CD14-positive monocyte (primary cell): ENCODE results near the gene CERS4. TPM values are rescaled to one million over a fixed set of nuclear protein-coding genes. Genes with fewer than 3 reads are reported as not detected.
A peak's percentile ranks its signal among the peaks of the same experiment; 100 is the strongest.

Experiments used
- DNase-seq, 3 donors: peaks; one replicate each; pipeline ENCODE4 v3.0.0-alpha.2; 2011 to 2022
- H2AFZ ChIP-seq: 2 replicates; pipeline ENCODE4 v1.6.0; 2012; ENCODE audit warnings: mild to moderate bottlenecking, low read depth, low read length, inconsistent platforms; ENCODE audit not compliant: insufficient read depth, poor library complexity, severe bottlenecking
- H3K27ac ChIP-seq, 2 donors: 1 replicate in 1 of 2; 2 replicates in 1 of 2; pipeline ENCODE4 v1.5.1; 2012 to 2013; ENCODE audit warnings: low read length in 2 of 2, control low read depth in 1 of 2, inconsistent platforms in 1 of 2, low read depth in 1 of 2, mild to moderate bottlenecking in 1 of 2
- H3K27me3 ChIP-seq, 2 donors: one replicate each; pipeline versions ENCODE4 v1.6.0 to v1.6.1; 2011 to 2013; ENCODE audit warnings: low read length in 2 of 2; ENCODE audit not compliant: control insufficient read depth in 2 of 2, insufficient read depth in 2 of 2
- H3K36me3 ChIP-seq, 2 donors: replicated peaks in 1 of 2; 1 replicate in 1 of 2; 2 replicates in 1 of 2; pipeline versions ENCODE4 v1.5.1 to v1.6.1; 2012 to 2013; ENCODE audit warnings: low read length in 2 of 2, control low read depth in 1 of 2, inconsistent platforms in 1 of 2, mild to moderate bottlenecking in 1 of 2; ENCODE audit not compliant: insufficient read depth in 2 of 2, control insufficient read depth in 1 of 2
- H3K4me1 ChIP-seq, 2 donors: 1 replicate in 1 of 2; 2 replicates in 1 of 2; pipeline versions ENCODE4 v1.5.1 to v1.6.1; 2012 to 2013; ENCODE audit warnings: low read length in 2 of 2, control low read depth in 1 of 2, inconsistent platforms in 1 of 2, mild to moderate bottlenecking in 1 of 2, moderate library complexity in 1 of 2; ENCODE audit not compliant: insufficient read depth in 2 of 2, control insufficient read depth in 1 of 2
- H3K4me2 ChIP-seq: replicated peaks from 2 replicates; pipeline ENCODE3; 2012; ENCODE audit warnings: low read length, moderate library complexity, mild to moderate bottlenecking; ENCODE audit not compliant: poor library complexity, severe bottlenecking; ENCODE audit errors: extremely low read depth
- H3K4me3 ChIP-seq, 3 experiments: fragments of 200-600 bp in 1 of 3; sonication (generic) in 1 of 3; replicated peaks in 1 of 3; 1 replicate in 2 of 3; 2 replicates in 1 of 3; pipeline ENCODE4 v1.5.1; 2011 to 2013; ENCODE audit warnings: low read length in 3 of 3, mild to moderate bottlenecking in 3 of 3, control low read depth in 2 of 3, low read depth in 2 of 3, inconsistent platforms in 1 of 3, moderate library complexity in 1 of 3
- H3K79me2 ChIP-seq: 2 replicates; pipeline ENCODE4 v1.6.0; 2012; ENCODE audit warnings: mild to moderate bottlenecking, control low read depth, inconsistent platforms, low read length, moderate library complexity; ENCODE audit not compliant: insufficient read depth
- H3K9ac ChIP-seq: 2 replicates; pipeline ENCODE4 v1.6.0; 2017; ENCODE audit warnings: low read length, mild to moderate bottlenecking; ENCODE audit not compliant: insufficient read depth, poor library complexity, severe bottlenecking
- H3K9me3 ChIP-seq, 2 donors: replicated peaks in 1 of 2; 1 replicate in 1 of 2; 2 replicates in 1 of 2; pipeline versions ENCODE4 v1.5.1 to v1.6.1; 2012 to 2013; ENCODE audit warnings: low read length in 2 of 2, control low read depth in 1 of 2; ENCODE audit not compliant: control insufficient read depth in 1 of 2, insufficient read depth in 1 of 2
- H4K20me1 ChIP-seq: 2 replicates; pipeline ENCODE4 v1.6.0; 2012; ENCODE audit warnings: mild to moderate bottlenecking, low read length, control low read depth, moderate library complexity; ENCODE audit not compliant: insufficient read depth
- H3K27ac Mint-ChIP-seq, 7 donors: one replicate each; pipeline ENCODE4 v1.8.0; 2020; ENCODE audit warnings: mild to moderate bottlenecking in 7 of 7, mixed read lengths in 7 of 7, moderate library complexity in 6 of 7, inconsistent platforms in 2 of 7
- H3K27me3 Mint-ChIP-seq, 3 donors: one replicate each; pipeline ENCODE4 v1.8.0; 2021 to 2022; ENCODE audit warnings: low read depth in 3 of 3, mild to moderate bottlenecking in 3 of 3, mixed read lengths in 3 of 3, moderate library complexity in 3 of 3, inconsistent platforms in 1 of 3
- H3K36me3 Mint-ChIP-seq, 2 donors: one replicate each; pipeline ENCODE4 v1.8.0; 2020; ENCODE audit warnings: mixed read lengths in 2 of 2, inconsistent platforms in 1 of 2, mild to moderate bottlenecking in 1 of 2
- H3K4me1 Mint-ChIP-seq: one replicate; pipeline ENCODE4 v1.8.0; 2020; ENCODE audit warnings: mild to moderate bottlenecking, mixed read lengths
- H3K4me3 Mint-ChIP-seq, 2 donors: one replicate each; pipeline ENCODE4 v1.8.0; 2020; ENCODE audit warnings: mild to moderate bottlenecking in 2 of 2, mixed read lengths in 2 of 2, moderate library complexity in 1 of 2
- H3K9me3 Mint-ChIP-seq, 7 donors: one replicate each; pipeline ENCODE4 v1.8.0; 2020 to 2022; ENCODE audit warnings: mixed read lengths in 7 of 7, mild to moderate bottlenecking in 6 of 7, moderate library complexity in 6 of 7, inconsistent platforms in 2 of 7
- CTCF ChIP-seq: fragments of 200-600 bp; IDR thresholded peaks from one replicate; pipeline ENCODE4 v1.8.0; 2022; ENCODE audit warnings: antibody characterized with exemption, mild to moderate bottlenecking
- WGBS: methylation state at CpG from one replicate; pipeline ENCODE4 v1.1.5; 2013; ENCODE audit warnings: missing lambda C conversion rate; ENCODE audit not compliant: insufficient coverage; 5-methylcytosine and 5-hydroxymethylcytosine counted together
- intact Hi-C, 2 donors: fragments of 100-400 bp; cut with micrococcal nuclease; formaldehyde crosslinking; loops; one replicate each; pipeline versions ENCODE4 v1.15.0 to v1.15.1; 2023
- polyA plus RNA-seq, 3 donors: library from polyadenylated mRNA; depleted of rRNA in 1 of 3; unstranded in 2 of 3; stranded (reverse) in 1 of 3; fragments of 300-500 nt in 2 of 3; fragments of >200 nt in 1 of 3; fragmentation: Illumina TruSeq in 2 of 3; gene quantifications; 1 replicate in 2 of 3; 2 replicates in 1 of 3; pipeline ENCODE4 v1.2.3, GENCODE V29; 2012 to 2021

The CERS4 gene
- polyA plus RNA-seq, 3 donors, result 11.4 to 12.1 (median 12.0) TPM

- Mint-ChIP-seq H3K27ac (no peak overlapping the region), H3K9me3 (peaks cover 0 to 12% (median 8%) of the 10 kb centered on the region in 7 donors), H3K27me3 (peaks cover 39 to 67% (median 50%) of the 10 kb centered on the region in 3 donors), H3K4me3 (peak overlapping the region in 1 of 2 donors; percentile 12), H3K4me1 (peaks cover 32% of the 10 kb centered on the region), H3K36me3 (peaks cover 6 to 7% of the 10 kb centered on the region in 2 donors)
- H3K4me1 ChIP-seq, result peaks cover 25 to 29% of the 10 kb centered on the region in 2 donors
- no peak overlapping the region for H3K27ac ChIP-seq
- H3K9me3 ChIP-seq, result no peaks in the 10 kb centered on the region
- 100% methylated on average over 4 of the region's 6 CpGs for WGBS
- H3K27me3 ChIP-seq, result peaks cover 6 to 32% of the 10 kb centered on the region in 2 donors
- H3K4me2 ChIP-seq, result no peak overlapping the region
- H4K20me1 ChIP-seq, result no peaks in the 10 kb centered on the region
- H2AFZ ChIP-seq, result no peak overlapping the region
- H3K36me3 ChIP-seq, result no peaks in the 10 kb centered on the region
- H3K9ac ChIP-seq, result no peak overlapping the region
- TF ChIP-seq CTCF, result no peak
- no peak for DNase-seq
- H3K79me2 ChIP-seq, result no peaks in the 10 kb centered on the region
- intact Hi-C loops, result loop anchor here in 1 of 2 donors (5.0 kb wide), 1 partner anchor 36 kb away; no protein-coding TSS in a partner anchor
- no peak overlapping the region for H3K4me3 ChIP-seq
Measured at GRCh38 chr19:8212916-8213315, 3.7 kb downstream of the CERS4 start.

- Mint-ChIP-seq H3K4me1 (peaks cover 24% of the 10 kb centered on the region), H3K9me3 (peaks cover 0 to 7% (median 5%) of the 10 kb centered on the region in 7 donors), H3K27me3 (peaks cover 32 to 58% (median 41%) of the 10 kb centered on the region in 3 donors), H3K27ac (peak overlapping the region in 1 of 7 donors; percentile 69), H3K36me3 (peaks cover 2 to 7% of the 10 kb centered on the region in 2 donors), H3K4me3 (peak overlapping the region; percentile 4 to 43)
- DNase-seq, result no peak
- H3K4me1 ChIP-seq, result peaks cover 20 to 22% of the 10 kb centered on the region in 2 donors
- H2AFZ ChIP-seq, result no peak overlapping the region
- H4K20me1 ChIP-seq, result no peaks in the 10 kb centered on the region
- no peak overlapping the region for H3K9ac ChIP-seq
- no peak overlapping the region for H3K4me2 ChIP-seq
- intact Hi-C loops, result loop anchor here in 1 of 2 donors (5.0 kb wide), 1 partner anchor 37 kb away; no protein-coding TSS in a partner anchor
- H3K9me3 ChIP-seq, result no peaks in the 10 kb centered on the region
- WGBS, result 97% methylated on average over 4 of the region's 5 CpGs
- H3K36me3 ChIP-seq, result no peaks in the 10 kb centered on the region
- no peak overlapping the region for H3K4me3 ChIP-seq
- H3K27me3 ChIP-seq, result peaks cover 6 to 22% of the 10 kb centered on the region in 2 donors
- no peak for TF ChIP-seq CTCF
- peak overlapping the region in 1 of 2 donors; percentile 9 for H3K27ac ChIP-seq
- H3K79me2 ChIP-seq, result no peaks in the 10 kb centered on the region
Measured at GRCh38 chr19:8213827-8214672, 4.9 kb downstream of the CERS4 start.
